OCI-LY1 (cell line): Measurements from ENCODE around the gene TSPAN4.

ENCODE experiments used
- H2AFZ ChIP-seq: fragments of 200-600 bp; sonication (generic), shearing (Covaris generic); 2 replicates; pipeline ENCODE4 v1.6.0; 2014; ENCODE audit warnings: antibody characterized with exemption, mild to moderate bottlenecking, low read length
- H3F3A ChIP-seq: fragments of 200-600 bp; sonication (generic), shearing (Covaris generic); 2 replicates; pipeline ENCODE4 v1.6.0; 2014; ENCODE audit warnings: mild to moderate bottlenecking, antibody characterized with exemption, low read length, moderate library complexity; ENCODE audit not compliant: insufficient read depth
- H3K27ac ChIP-seq: fragments of 200-600 bp; sonication (generic); 2 replicates; pipeline ENCODE4 v1.5.1; 2014; ENCODE audit warnings: low read length, mixed run types, mild to moderate bottlenecking, low read depth; ENCODE audit not compliant: poor library complexity, severe bottlenecking
- H3K27me3 ChIP-seq: fragments of 200-600 bp; sonication (generic); 2 replicates; pipeline ENCODE4 v1.6.0; 2014; ENCODE audit warnings: antibody characterized with exemption, mild to moderate bottlenecking, low read length, moderate library complexity; ENCODE audit not compliant: insufficient read depth
- H3K36me3 ChIP-seq: fragments of 200-600 bp; sonication (generic); 2 replicates; pipeline ENCODE4 v1.6.1; 2014; ENCODE audit warnings: mild to moderate bottlenecking, antibody characterized with exemption, low read length, moderate library complexity, mixed read lengths; ENCODE audit not compliant: insufficient read depth
- H3K4me1 ChIP-seq: fragments of 200-600 bp; sonication (generic); 2 replicates; pipeline ENCODE4 v1.5.1; 2014; ENCODE audit warnings: mild to moderate bottlenecking, low read length, moderate library complexity; ENCODE audit not compliant: insufficient read depth, severe bottlenecking
- H3K4me2 ChIP-seq: fragments of 200-600 bp; sonication (generic), shearing (Covaris generic); 2 replicates; pipeline ENCODE4 v1.6.1; 2014; ENCODE audit warnings: low read length
- H3K4me3 ChIP-seq: fragments of 200-600 bp; sonication (generic); 2 replicates; pipeline ENCODE4 v1.5.1; 2014; ENCODE audit warnings: low read length, low read depth, mild to moderate bottlenecking, mixed read lengths; ENCODE audit not compliant: poor library complexity, severe bottlenecking
- H3K79me2 ChIP-seq: fragments of 200-600 bp; shearing (Covaris generic); 2 replicates; pipeline ENCODE4 v1.6.1; 2016; ENCODE audit warnings: mixed run types, low read length, mixed read lengths; ENCODE audit not compliant: insufficient read depth
- H3K9ac ChIP-seq: fragments of 200-600 bp; sonication (generic), shearing (Covaris generic); 2 replicates; pipeline ENCODE4 v1.6.1; 2014; ENCODE audit warnings: mild to moderate bottlenecking, low read length, mixed read lengths
- H3K9me2 ChIP-seq: fragments of 200-600 bp; sonication (generic), shearing (Covaris generic); 2 replicates; pipeline ENCODE4 v1.6.1; 2014; ENCODE audit warnings: low read depth, mild to moderate bottlenecking, low read length, mixed read lengths
- H3K9me3 ChIP-seq: fragments of 200-600 bp; shearing (Covaris generic); 2 replicates; pipeline ENCODE4 v1.6.1; 2014; ENCODE audit warnings: low read length, mixed read lengths
- H4K20me1 ChIP-seq: fragments of 200-600 bp; sonication (generic), shearing (Covaris generic); 2 replicates; pipeline ENCODE4 v1.6.0; 2016; ENCODE audit warnings: mild to moderate bottlenecking, low read length; ENCODE audit not compliant: insufficient read depth
- CTCF ChIP-seq: fragments of 200-600 bp; sonication (generic), shearing (Covaris generic); IDR thresholded peaks from 2 replicates; pipeline ENCODE4 v1.5.1; 2017; ENCODE audit warnings: mild to moderate bottlenecking, antibody characterized with exemption, low read length, moderate library complexity, mixed read lengths
- EZH2 ChIP-seq: fragments of 200-600 bp; sonication (generic), shearing (Covaris generic); IDR thresholded peaks from 2 replicates; pipeline ENCODE4 v1.8.0; 2017; ENCODE audit warnings: borderline replicate concordance, mixed run types, mild to moderate bottlenecking, antibody characterized with exemption, low read length, moderate library complexity, mixed read lengths

Gene TSPAN4

GRCh38 chr11:887589-887988 lies 44.9 kb downstream of the TSPAN4 start:
- Histone ChIP-seq H3K36me3 (0 out of 2 replicates have a peak, but pooled peaks cover 3% of the 10 kb centered on the region), H3K9me2 (no peaks in the 10 kb centered on the region), H3K9ac (no peak overlapping the region), H3K27ac (no peak overlapping the region), H3K4me2 (no peak overlapping the region), H3K4me3 (no peak overlapping the region), H2AFZ (no peak overlapping the region), H3F3A (no peaks in the 10 kb centered on the region), H3K27me3 (no peaks in the 10 kb centered on the region), H3K79me2 (no peaks in the 10 kb centered on the region), H4K20me1 (no peaks in the 10 kb centered on the region), H3K4me1 (peaks cover 10% of the 10 kb centered on the region), H3K9me3 (no peaks in the 10 kb centered on the region)
- TF ChIP-seq EZH2 (no peak), CTCF (no peak)

GRCh38 chr11:888310-889212 lies 45.9 kb downstream of the TSPAN4 start:
- Histone ChIP-seq H3K27ac (no peak overlapping the region), H3K4me1 (peaks cover 10% of the 10 kb centered on the region), H3K27me3 (no peaks in the 10 kb centered on the region), H4K20me1 (no peaks in the 10 kb centered on the region), H3K9ac (no peak overlapping the region), H3F3A (no peaks in the 10 kb centered on the region), H3K4me3 (no peak overlapping the region), H3K9me3 (no peaks in the 10 kb centered on the region), H2AFZ (no peak overlapping the region), H3K9me2 (no peaks in the 10 kb centered on the region), H3K4me2 (no peak overlapping the region), H3K36me3 (0 out of 2 replicates have a peak, but pooled peaks cover 3% of the 10 kb centered on the region), H3K79me2 (no peaks in the 10 kb centered on the region)
- TF ChIP-seq CTCF = no peak
- TF ChIP-seq EZH2 = no peak

GRCh38 chr11:889257-889656 lies 46.6 kb downstream of the TSPAN4 start:
- Histone ChIP-seq H3F3A (no peaks in the 10 kb centered on the region), H3K27ac (no peak overlapping the region), H3K79me2 (no peaks in the 10 kb centered on the region), H3K9ac (no peak overlapping the region), H3K4me1 (peaks cover 10% of the 10 kb centered on the region), H3K4me3 (no peak overlapping the region), H2AFZ (no peak overlapping the region), H4K20me1 (no peaks in the 10 kb centered on the region), H3K9me3 (no peaks in the 10 kb centered on the region), H3K9me2 (no peaks in the 10 kb centered on the region), H3K36me3 (no peaks in the 10 kb centered on the region), H3K27me3 (no peaks in the 10 kb centered on the region), H3K4me2 (no peak overlapping the region)
- TF ChIP-seq EZH2 (no peak), CTCF (no peak)
